Liver (tissue), 3 donors: Measurements from ENCODE around the gene SPTLC2.

Experiments
- EGR1 ChIP-seq, 2 donors: IDR thresholded peaks; 2 replicates each; pipeline ENCODE4 v1.6.1; 2016 to 2018; ENCODE audit warnings: antibody characterized with exemption in 2 of 2, low read depth in 2 of 2
- FOXA1 ChIP-seq: IDR thresholded peaks from 2 replicates; pipeline ENCODE4 v1.6.1; 2016; ENCODE audit warnings: antibody characterized with exemption
- RAD21 ChIP-seq, 2 donors: IDR thresholded peaks; 2 replicates each; pipeline ENCODE4 v1.6.1; 2016; ENCODE audit warnings: antibody characterized with exemption in 2 of 2, mild to moderate bottlenecking in 2 of 2
- SP1 ChIP-seq: IDR thresholded peaks from 2 replicates; pipeline ENCODE4 v1.6.1; 2018; ENCODE audit warnings: antibody characterized with exemption, mild to moderate bottlenecking
- TAF1 ChIP-seq: conservative IDR thresholded peaks from 2 replicates; pipeline ENCODE4 v1.6.1; 2016; ENCODE audit warnings: antibody characterized with exemption, mild to moderate bottlenecking
- TF ChIP-seq, protein P1 (sequence below): fragments of 150-350 bp; IDR thresholded peaks from 2 replicates; pipeline ENCODE4 v1.5.1; 2017; ENCODE audit warnings: improper control_type of control experiment, low read depth, low read length; ENCODE audit not compliant: missing input control
- TF ChIP-seq, protein P2 (sequence below): IDR thresholded peaks from 2 replicates; pipeline ENCODE4 v1.6.1; 2016; ENCODE audit warnings: antibody characterized with exemption
- TF ChIP-seq, protein P3 (sequence below): IDR thresholded peaks from 2 replicates; pipeline ENCODE4 v1.6.1; 2016; ENCODE audit warnings: antibody characterized with exemption
- TF ChIP-seq, protein P4 (sequence below): IDR thresholded peaks from 2 replicates; pipeline ENCODE4 v1.6.1; 2016; ENCODE audit warnings: antibody characterized with exemption, mild to moderate bottlenecking
- donor health status: healthy.
- donor health status: healthy.

DNA sequence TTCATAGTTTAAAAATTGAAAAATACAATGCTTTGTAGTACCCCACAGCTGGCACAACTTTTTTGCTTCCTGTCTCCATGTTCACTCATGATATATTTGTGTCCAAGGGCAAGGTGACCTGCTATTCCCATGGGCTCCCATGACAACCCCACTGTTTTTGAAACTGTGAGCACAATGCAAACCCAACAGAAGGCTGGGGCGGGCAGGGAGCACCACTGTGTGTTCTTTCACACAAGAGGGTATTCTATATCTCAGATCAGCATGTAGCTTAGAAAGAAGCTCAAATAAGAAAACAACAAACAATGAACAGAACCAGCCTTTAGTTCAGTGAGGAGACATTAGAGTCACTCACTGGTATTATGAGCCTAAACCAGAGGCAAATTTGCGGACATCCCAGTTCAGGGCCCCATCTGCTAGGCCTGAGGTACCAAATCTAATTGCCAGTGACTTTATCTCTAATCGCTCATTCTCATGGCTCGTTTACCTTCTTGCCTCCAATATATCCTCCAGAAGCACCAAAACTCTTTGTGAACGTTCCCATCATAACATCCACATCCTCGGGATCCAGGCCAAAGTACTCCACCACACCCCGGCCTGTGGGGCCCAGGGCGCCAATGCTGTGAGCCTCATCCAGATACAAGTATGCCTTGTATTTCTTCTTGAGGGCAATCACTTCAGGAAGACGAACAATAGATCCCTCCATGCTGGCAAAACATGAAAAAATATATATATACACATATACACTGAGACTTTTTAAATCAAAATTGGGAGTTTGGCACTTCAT lies 61.4 kb downstream of the SPTLC2 start:
- TF ChIP-seq, protein P1, sequence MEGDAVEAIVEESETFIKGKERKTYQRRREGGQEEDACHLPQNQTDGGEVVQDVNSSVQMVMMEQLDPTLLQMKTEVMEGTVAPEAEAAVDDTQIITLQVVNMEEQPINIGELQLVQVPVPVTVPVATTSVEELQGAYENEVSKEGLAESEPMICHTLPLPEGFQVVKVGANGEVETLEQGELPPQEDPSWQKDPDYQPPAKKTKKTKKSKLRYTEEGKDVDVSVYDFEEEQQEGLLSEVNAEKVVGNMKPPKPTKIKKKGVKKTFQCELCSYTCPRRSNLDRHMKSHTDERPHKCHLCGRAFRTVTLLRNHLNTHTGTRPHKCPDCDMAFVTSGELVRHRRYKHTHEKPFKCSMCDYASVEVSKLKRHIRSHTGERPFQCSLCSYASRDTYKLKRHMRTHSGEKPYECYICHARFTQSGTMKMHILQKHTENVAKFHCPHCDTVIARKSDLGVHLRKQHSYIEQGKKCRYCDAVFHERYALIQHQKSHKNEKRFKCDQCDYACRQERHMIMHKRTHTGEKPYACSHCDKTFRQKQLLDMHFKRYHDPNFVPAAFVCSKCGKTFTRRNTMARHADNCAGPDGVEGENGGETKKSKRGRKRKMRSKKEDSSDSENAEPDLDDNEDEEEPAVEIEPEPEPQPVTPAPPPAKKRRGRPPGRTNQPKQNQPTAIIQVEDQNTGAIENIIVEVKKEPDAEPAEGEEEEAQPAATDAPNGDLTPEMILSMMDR, result no peak
- no peak for TF ChIP-seq TAF1
- TF ChIP-seq, protein P2, sequence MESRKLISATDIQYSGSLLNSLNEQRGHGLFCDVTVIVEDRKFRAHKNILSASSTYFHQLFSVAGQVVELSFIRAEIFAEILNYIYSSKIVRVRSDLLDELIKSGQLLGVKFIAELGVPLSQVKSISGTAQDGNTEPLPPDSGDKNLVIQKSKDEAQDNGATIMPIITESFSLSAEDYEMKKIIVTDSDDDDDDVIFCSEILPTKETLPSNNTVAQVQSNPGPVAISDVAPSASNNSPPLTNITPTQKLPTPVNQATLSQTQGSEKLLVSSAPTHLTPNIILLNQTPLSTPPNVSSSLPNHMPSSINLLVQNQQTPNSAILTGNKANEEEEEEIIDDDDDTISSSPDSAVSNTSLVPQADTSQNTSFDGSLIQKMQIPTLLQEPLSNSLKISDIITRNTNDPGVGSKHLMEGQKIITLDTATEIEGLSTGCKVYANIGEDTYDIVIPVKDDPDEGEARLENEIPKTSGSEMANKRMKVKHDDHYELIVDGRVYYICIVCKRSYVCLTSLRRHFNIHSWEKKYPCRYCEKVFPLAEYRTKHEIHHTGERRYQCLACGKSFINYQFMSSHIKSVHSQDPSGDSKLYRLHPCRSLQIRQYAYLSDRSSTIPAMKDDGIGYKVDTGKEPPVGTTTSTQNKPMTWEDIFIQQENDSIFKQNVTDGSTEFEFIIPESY, result no peak
- TF ChIP-seq SP1, result no peak
- TF ChIP-seq, protein P3, sequence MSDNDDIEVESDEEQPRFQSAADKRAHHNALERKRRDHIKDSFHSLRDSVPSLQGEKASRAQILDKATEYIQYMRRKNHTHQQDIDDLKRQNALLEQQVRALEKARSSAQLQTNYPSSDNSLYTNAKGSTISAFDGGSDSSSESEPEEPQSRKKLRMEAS, result no peak
- no peak for TF ChIP-seq RAD21 (IDR thresholded peaks at IDR 0.05)
- TF ChIP-seq FOXA1, result no peak
- TF ChIP-seq, protein P4, sequence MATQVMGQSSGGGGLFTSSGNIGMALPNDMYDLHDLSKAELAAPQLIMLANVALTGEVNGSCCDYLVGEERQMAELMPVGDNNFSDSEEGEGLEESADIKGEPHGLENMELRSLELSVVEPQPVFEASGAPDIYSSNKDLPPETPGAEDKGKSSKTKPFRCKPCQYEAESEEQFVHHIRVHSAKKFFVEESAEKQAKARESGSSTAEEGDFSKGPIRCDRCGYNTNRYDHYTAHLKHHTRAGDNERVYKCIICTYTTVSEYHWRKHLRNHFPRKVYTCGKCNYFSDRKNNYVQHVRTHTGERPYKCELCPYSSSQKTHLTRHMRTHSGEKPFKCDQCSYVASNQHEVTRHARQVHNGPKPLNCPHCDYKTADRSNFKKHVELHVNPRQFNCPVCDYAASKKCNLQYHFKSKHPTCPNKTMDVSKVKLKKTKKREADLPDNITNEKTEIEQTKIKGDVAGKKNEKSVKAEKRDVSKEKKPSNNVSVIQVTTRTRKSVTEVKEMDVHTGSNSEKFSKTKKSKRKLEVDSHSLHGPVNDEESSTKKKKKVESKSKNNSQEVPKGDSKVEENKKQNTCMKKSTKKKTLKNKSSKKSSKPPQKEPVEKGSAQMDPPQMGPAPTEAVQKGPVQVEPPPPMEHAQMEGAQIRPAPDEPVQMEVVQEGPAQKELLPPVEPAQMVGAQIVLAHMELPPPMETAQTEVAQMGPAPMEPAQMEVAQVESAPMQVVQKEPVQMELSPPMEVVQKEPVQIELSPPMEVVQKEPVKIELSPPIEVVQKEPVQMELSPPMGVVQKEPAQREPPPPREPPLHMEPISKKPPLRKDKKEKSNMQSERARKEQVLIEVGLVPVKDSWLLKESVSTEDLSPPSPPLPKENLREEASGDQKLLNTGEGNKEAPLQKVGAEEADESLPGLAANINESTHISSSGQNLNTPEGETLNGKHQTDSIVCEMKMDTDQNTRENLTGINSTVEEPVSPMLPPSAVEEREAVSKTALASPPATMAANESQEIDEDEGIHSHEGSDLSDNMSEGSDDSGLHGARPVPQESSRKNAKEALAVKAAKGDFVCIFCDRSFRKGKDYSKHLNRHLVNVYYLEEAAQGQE, result no peak
- no peak for TF ChIP-seq EGR1 (IDR thresholded peaks at IDR 0.05; ENCODE audit: low read depth in 2 of 2)
